Heart right ventricle (tissue), 16 donors: ENCODE data around the gene LRP1. TPM values are rescaled to one million over a fixed set of nuclear protein-coding genes. Genes with fewer than 3 reads are reported as not detected.

ENCODE experiments used
- ATAC-seq, 8 donors: fragments of 200-7000 bp; cut with Tn5 transposase; one replicate each; pipeline ENCODE4 v1.9.1; 2020; ENCODE audit warnings: mild to moderate bottlenecking in 8 of 8, moderate library complexity in 8 of 8, moderate number of reproducible peaks in 1 of 8
- DNase-seq, 2 donors: peaks; one replicate each; pipeline ENCODE4 v3.0.0-alpha.2; 2020
- H3K27ac ChIP-seq, 10 donors: fragments of 200-600 bp; sonication (generic) in 2 of 10; one replicate each; pipeline versions ENCODE4 v1.5.0 to v1.8.0; 2020 to 2022; ENCODE audit warnings: mild to moderate bottlenecking in 3 of 10
- H3K27me3 ChIP-seq, 7 donors: fragments of 200-600 bp; one replicate each; pipeline ENCODE4 v1.8.0; 2021 to 2022; ENCODE audit warnings: mild to moderate bottlenecking in 2 of 7
- H3K36me3 ChIP-seq, 9 donors: fragments of 200-600 bp; sonication (generic) in 1 of 9; one replicate each; pipeline versions ENCODE4 v1.5.0 to v1.8.0; 2020 to 2022; ENCODE audit warnings: mild to moderate bottlenecking in 2 of 9
- H3K4me1 ChIP-seq, 9 donors: fragments of 200-600 bp; sonication (generic) in 1 of 9; one replicate each; pipeline versions ENCODE4 v1.5.0 to v1.8.0; 2020 to 2022; ENCODE audit warnings: mild to moderate bottlenecking in 4 of 9
- H3K4me3 ChIP-seq, 10 donors: fragments of 200-600 bp; sonication (generic) in 2 of 10; one replicate each; pipeline versions ENCODE4 v1.5.0 to v1.8.0; 2020 to 2022; ENCODE audit warnings: mild to moderate bottlenecking in 7 of 10, moderate library complexity in 2 of 10
- H3K9me3 ChIP-seq, 11 donors: fragments of 200-600 bp in 10 of 11; sonication (generic) in 2 of 11; one replicate each; pipeline versions ENCODE4 v1.5.0 to v1.8.0; 2013 to 2022; ENCODE audit warnings: mild to moderate bottlenecking in 2 of 11, control low read depth in 1 of 11, moderate library complexity in 1 of 11
- CTCF ChIP-seq, 9 donors: fragments of 200-600 bp; sonication (generic) in 2 of 9; IDR thresholded peaks; one replicate each; pipeline versions ENCODE4 v1.5.0 to v1.8.0; 2021 to 2022; ENCODE audit warnings: antibody characterized with exemption in 9 of 9, mild to moderate bottlenecking in 5 of 9, moderate library complexity in 1 of 9
- WGBS, 2 donors: extraction: QIAGEN DNeasy Blood & Tissue Kit; methylation state at CpG; one replicate each; pipeline ENCODE4 v1.1.7; 2013; ENCODE audit warnings: inconsistent platforms in 1 of 2; 5-methylcytosine and 5-hydroxymethylcytosine counted together
- intact Hi-C, 10 donors: fragments of 100-400 bp; cut with DNase I; formaldehyde crosslinking; loops; one replicate each; pipeline versions ENCODE4 v1.11.1 to v1.14.2; 2022
- polyA plus RNA-seq, 2 donors: library from polyadenylated mRNA; stranded (reverse); fragments of 200-250 nt; gene quantifications; one replicate each; pipeline ENCODE4 v1.2.3, GENCODE V29; 2013
- total RNA-seq, 10 donors: library from RNA; stranded (reverse); fragmentation: NEBNext Ultra II Directional in 3 of 10; extraction: Animal tissue kit (Norgen Biotek cat#: 25700) in 3 of 10; gene quantifications; one replicate each; pipeline versions ENCODE4 v1.2.1 to v1.2.4, GENCODE V29; 2021 to 2023
- donor health status: Arrhythmogenic right ventricular cardiomyopathy.
- donor health status: ischemic (EF 13 %, LVEDD 7.1; RV severe dilation, severe dysfunction).
- donor health status: healthy with polysubstance abuse.
- donor health status: DM: no; HTN: yes; CAD: no.
- donor health status: DM: no; HTN: no; CAD: no.
- donor health status: ischemic (EF 25% LVEDD 6.9; RV normal size, moderate dysfunction).
- donor health status: ischemic (EF 25% LVEDD 5.7; RV mildly dilated, moderate dysfunction).
- donor health status: healthy.
- donor health status: DM: yes; HTN: yes; CAD: no.
- donor health status: Ischemic cardiomyopathy.
- donor health status: ischemic (EF 35%, LVEDD 5.7; RV mildly dilated, moderate dysfunction).
- donor health status: nonischemic (EF 11% LVEDD 7.7; RV severe dilation, severe dysfunction).
- donor health status: DM: yes; HTN: yes; CAD: no.
- donor health status: PGD.
- donor health status: ischemic (EF 29% LVEDD 5.4; RV normal size, mild dysfunction).
- donor health status: nonischemic (EF 23%, LVEDD 6.1; RV moderate dilation, normal function).

The LRP1 gene
- total and polyA plus RNA-seq, 12 donors, result 46.3 to 259 (median 69.3) TPM

DNA sequence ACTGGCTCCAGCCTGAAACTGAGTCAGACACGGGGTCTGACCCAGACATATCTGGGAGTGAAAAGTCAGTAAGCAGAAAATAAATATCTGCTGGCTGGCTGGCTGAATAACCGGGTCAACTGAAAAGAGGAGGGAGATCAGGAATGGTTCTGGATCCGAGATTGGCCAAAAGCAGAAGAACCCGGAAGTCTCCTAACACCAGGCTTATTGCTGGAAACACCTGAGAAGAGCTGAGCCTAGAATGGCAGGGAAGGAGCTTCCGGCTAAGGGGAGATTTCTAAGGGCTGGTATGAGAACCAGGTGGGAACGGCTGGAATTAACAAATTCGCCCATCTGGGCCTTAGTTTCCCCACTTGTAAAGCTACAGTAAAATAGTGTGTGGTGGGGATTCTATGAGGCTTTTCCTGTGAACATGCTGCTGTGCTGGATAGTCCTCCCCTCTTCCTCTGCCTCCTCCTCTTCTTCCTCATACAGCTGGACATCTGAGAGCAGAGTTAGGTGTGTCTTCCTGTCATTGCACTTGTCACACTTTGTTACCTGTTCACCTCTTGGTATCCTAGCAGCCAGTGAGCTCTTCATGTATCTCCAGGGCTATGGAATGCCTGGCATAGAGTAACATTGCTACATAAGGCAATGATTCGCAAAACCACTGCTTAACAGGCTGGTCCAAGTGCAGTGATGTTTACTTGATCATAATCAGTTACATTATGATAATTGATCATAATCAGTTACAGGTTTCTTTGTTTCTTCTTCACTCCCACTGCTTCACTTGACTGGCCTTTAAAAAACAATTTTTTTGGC lies 99.2 kb downstream of the LRP1 start:
- ATAC-seq (no peak), DNase-seq (no peak)
- WGBS, 2 donors, result 53 to 55% methylated on average over 7 to 8 of the region's 8 CpGs
- Histone ChIP-seq H3K36me3 (peaks cover 0 to 15% (median 9%) of the 10 kb centered on the region in 9 donors), H3K9me3 (no peaks in the 10 kb centered on the region), H3K27me3 (peaks cover 16 to 55% (median 52%) of the 10 kb centered on the region in 7 donors), H3K27ac (no peak overlapping the region), H3K4me1 (peaks cover 3 to 56% (median 33%) of the 10 kb centered on the region in 9 donors), H3K4me3 (peak overlapping the region in 4 of 10 donors; percentile 14 to 26 (median 21))
- intact Hi-C loops, result no loop called here
- no peak for TF ChIP-seq CTCF (IDR thresholded peaks at IDR 0.05)

DNA sequence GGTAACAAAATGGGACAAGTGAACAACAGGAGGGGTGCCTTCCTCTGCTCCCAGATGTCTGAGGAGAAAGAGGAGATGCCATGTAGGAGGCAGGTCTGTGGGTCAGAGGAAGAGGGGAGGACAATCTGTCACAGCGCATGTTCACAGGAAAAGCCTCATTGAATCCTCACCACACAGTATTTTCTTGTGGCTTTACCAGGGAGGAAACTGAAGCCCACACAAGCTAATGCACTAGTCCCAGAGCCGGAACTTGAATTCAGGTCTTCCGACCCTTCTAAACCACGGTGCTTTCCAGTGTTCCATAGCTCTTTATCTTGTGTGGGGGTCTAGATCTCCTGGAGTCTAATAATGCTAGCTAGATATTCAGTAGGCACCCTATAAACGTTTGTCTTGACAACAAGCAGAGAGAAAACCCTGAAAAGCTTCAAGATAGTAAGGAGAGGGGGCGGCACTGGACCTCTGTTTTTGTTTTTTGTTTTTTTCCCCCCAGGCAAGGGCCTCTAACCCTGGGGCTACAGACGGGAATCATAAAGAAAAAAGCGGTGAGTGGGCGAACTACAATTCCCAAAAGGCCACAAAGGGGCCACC lies 100.9 kb downstream of the LRP1 start:
- H3K9me3 ChIP-seq, result no peaks in the 10 kb centered on the region
- ATAC-seq (peak in 1 of 8 donors; percentile 1), DNase-seq (no peak)
- peak in 2 of 9 donors; percentile 5 to 12 for TF ChIP-seq CTCF (IDR thresholded peaks at IDR 0.05)
- peak overlapping the region in 8 of 10 donors; percentile 72 to 90 (median 78) for H3K27ac ChIP-seq
- WGBS, 2 donors, result 11 to 14% methylated on average over 9 of the region's 9 CpGs
- H3K36me3 ChIP-seq, result peaks cover 0 to 31% (median 24%) of the 10 kb centered on the region in 9 donors
- peak overlapping the region; percentile 59 to 78 (median 68) for H3K4me3 ChIP-seq
- peaks cover 3 to 69% (median 36%) of the 10 kb centered on the region in 9 donors for H3K4me1 ChIP-seq
- intact Hi-C loops, result no loop called here
- peaks cover 16 to 39% (median 35%) of the 10 kb centered on the region in 7 donors for H3K27me3 ChIP-seq

DNA sequence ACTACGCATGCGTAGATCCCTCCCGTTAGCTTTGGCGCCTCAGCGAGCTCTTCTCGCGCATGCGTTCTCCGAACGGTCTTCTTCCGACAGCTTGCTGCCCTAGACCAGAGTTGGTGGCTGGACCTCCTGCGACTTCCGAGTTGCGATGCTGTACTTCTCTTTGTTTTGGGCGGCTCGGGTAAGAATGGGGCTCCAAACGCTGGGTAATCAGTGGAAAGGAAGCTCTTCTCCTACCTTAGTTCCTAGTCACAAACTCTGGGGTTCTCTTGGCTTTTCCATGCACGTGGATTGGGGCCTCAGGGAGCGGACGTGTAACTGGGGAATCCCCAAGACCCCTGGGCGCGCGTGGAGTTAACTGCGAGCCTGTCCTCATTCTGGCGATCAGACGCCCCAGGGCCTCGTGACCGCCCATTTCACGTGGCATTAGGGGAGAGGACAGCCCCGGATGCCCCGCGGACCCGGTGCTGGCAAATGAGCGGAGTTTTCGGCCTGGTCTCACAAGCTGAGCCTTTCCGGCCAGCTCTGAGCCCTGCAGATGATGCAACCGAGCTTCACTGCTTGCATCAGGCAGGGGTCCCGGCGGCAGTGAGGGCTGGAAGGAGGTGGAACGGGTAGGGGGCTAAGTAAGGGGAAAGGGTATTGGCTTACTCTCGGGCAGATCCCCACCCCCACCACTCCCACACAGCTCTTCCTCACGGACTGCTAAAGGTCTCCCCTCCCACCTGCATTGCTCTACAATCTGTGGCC lies 101.5 kb downstream of the LRP1 start, which contains the start of gene SHMT2:
Gene SHMT2, plus strand, starts transcription at position 78 of the 747 bp plus-strand sequence. Its CDS starts 68 bp downstream, at position 146.
- intact Hi-C loops, result no loop called here
- H3K4me1 ChIP-seq, result peaks cover 3 to 76% (median 36%) of the 10 kb centered on the region in 9 donors
- TF ChIP-seq CTCF (IDR thresholded peaks at IDR 0.05), result no peak
- H3K9me3 ChIP-seq, result no peaks in the 10 kb centered on the region
- H3K36me3 ChIP-seq, result peaks cover 0 to 37% (median 24%) of the 10 kb centered on the region in 9 donors
- H3K27me3 ChIP-seq, result peaks cover 11 to 32% (median 29%) of the 10 kb centered on the region in 7 donors
- DNase-seq (peak; percentile 92 to 95), ATAC-seq (peak; percentile 62 to 92 (median 82))
- WGBS, 2 donors, result 0 to 1% methylated on average over 42 of the region's 42 CpGs
- H3K4me3 ChIP-seq, result peak within 1 kb of the TSS; percentile 59 to 78 (median 68)
- H3K27ac ChIP-seq, result peak within 1 kb of the TSS in 9 of 10 donors; percentile 72 to 90 (median 81)
